Loucy (cell line): Measurements from ENCODE around the gene IFNA2.

Experiments
- H2AFZ ChIP-seq: fragments of 200-600 bp; sonication (generic); 2 replicates; pipeline ENCODE4 v1.6.0; 2016; ENCODE audit warnings: antibody characterized with exemption, mild to moderate bottlenecking, low read length, moderate library complexity
- H3F3A ChIP-seq: fragments of 200-600 bp; 2 replicates; pipeline ENCODE4 v1.6.0; 2016; ENCODE audit warnings: antibody characterized with exemption, low read depth, mild to moderate bottlenecking
- H3K27me3 ChIP-seq: fragments of 200-600 bp; sonication (generic); 2 replicates; pipeline ENCODE4 v1.6.1; 2014; ENCODE audit warnings: low read length, mild to moderate bottlenecking; ENCODE audit not compliant: insufficient read depth, poor library complexity, severe bottlenecking
- H3K36me3 ChIP-seq: fragments of 200-600 bp; sonication (generic); 2 replicates; pipeline ENCODE4 v1.6.1; 2016; ENCODE audit warnings: low read length; ENCODE audit not compliant: insufficient read depth
- H3K4me1 ChIP-seq: fragments of 200-600 bp; sonication (generic); 2 replicates; pipeline ENCODE4 v1.5.1; 2014; ENCODE audit warnings: low read length, mild to moderate bottlenecking; ENCODE audit not compliant: insufficient read depth, poor library complexity, severe bottlenecking
- H3K4me2 ChIP-seq: fragments of 200-600 bp; sonication (generic); 2 replicates; pipeline ENCODE4 v1.6.0; 2014; ENCODE audit warnings: antibody characterized with exemption, low read length, low read depth, mild to moderate bottlenecking; ENCODE audit not compliant: poor library complexity, severe bottlenecking
- H3K4me3 ChIP-seq: fragments of 200-600 bp; sonication (generic); 2 replicates; pipeline ENCODE4 v1.5.1; 2014; ENCODE audit warnings: low read length, mild to moderate bottlenecking, mixed read lengths; ENCODE audit not compliant: poor library complexity, severe bottlenecking
- H3K79me2 ChIP-seq: fragments of 200-600 bp; sonication (generic); 2 replicates; pipeline ENCODE4 v1.6.1; 2014; ENCODE audit warnings: low read length; ENCODE audit not compliant: insufficient read depth
- H3K9ac ChIP-seq: fragments of 200-600 bp; sonication (generic); 2 replicates; pipeline ENCODE4 v1.6.0; 2014; ENCODE audit warnings: mild to moderate bottlenecking, low read depth, low read length, moderate library complexity; ENCODE audit not compliant: poor library complexity, severe bottlenecking
- H3K9me2 ChIP-seq: fragments of 200-600 bp; sonication (generic); replicated peaks from 2 replicates; pipeline ENCODE4 v1.6.1; 2016; ENCODE audit warnings: low read depth, low read length, mixed read lengths
- H3K9me3 ChIP-seq: fragments of 200-600 bp; sonication (generic); 2 replicates; pipeline ENCODE4 v1.6.1; 2014; ENCODE audit warnings: mild to moderate bottlenecking, antibody characterized with exemption, low read length, low read depth; ENCODE audit not compliant: insufficient read depth
- H4K20me1 ChIP-seq: fragments of 200-600 bp; sonication (generic); 2 replicates; pipeline ENCODE4 v1.6.0; 2014; ENCODE audit warnings: antibody characterized with exemption, low read length, mild to moderate bottlenecking; ENCODE audit not compliant: insufficient read depth, poor library complexity, severe bottlenecking
- EZH2phosphoT487 ChIP-seq: fragments of 200-600 bp; IDR thresholded peaks from 2 replicates; pipeline ENCODE4 v1.6.1; 2018; ENCODE audit warnings: antibody characterized with exemption, mild to moderate bottlenecking, moderate library complexity, borderline replicate concordance
- TF ChIP-seq, protein P1 (sequence below): fragments of 200-600 bp; sonication (generic); conservative IDR thresholded peaks from 2 replicates; pipeline ENCODE4 v1.5.1; 2014; ENCODE audit warnings: mild to moderate bottlenecking, antibody characterized with exemption, low read length

Gene IFNA2

DNA sequence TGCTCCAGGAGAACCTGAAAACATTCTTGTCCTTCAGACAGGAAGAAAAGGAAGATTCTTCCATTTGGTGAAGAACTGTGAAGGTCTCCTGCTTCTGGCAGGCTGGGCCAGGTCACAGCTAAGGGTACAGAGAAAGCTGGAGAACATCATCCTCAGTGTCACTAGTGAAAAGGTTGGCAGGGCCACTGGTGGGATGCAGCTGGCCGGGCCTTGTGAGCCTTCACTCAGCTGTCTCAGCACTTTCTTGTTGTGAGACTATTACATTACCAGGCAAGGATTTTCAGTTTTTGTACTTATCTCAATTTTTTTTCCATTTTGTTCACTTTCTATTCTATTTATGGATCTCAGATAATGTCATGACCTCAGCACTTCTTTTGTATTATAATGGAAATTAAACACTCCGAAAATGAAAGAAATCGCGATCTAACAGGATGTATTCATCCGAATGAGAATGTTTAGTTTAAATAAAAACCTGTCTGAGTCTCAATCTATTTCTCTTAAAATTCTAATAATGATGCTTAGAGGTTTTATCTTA lies 13.8 kb upstream of the IFNA2 start:
- no peaks in the 10 kb centered on the region for H3K27me3 ChIP-seq
- H3K4me2 ChIP-seq: no peak overlapping the region
- no peaks in the 10 kb centered on the region for H3K4me1 ChIP-seq
- H3K9me2 ChIP-seq: no peaks in the 10 kb centered on the region
- H3K36me3 ChIP-seq: no peaks in the 10 kb centered on the region
- H3K79me2 ChIP-seq: no peaks in the 10 kb centered on the region
- TF ChIP-seq, protein P1, sequence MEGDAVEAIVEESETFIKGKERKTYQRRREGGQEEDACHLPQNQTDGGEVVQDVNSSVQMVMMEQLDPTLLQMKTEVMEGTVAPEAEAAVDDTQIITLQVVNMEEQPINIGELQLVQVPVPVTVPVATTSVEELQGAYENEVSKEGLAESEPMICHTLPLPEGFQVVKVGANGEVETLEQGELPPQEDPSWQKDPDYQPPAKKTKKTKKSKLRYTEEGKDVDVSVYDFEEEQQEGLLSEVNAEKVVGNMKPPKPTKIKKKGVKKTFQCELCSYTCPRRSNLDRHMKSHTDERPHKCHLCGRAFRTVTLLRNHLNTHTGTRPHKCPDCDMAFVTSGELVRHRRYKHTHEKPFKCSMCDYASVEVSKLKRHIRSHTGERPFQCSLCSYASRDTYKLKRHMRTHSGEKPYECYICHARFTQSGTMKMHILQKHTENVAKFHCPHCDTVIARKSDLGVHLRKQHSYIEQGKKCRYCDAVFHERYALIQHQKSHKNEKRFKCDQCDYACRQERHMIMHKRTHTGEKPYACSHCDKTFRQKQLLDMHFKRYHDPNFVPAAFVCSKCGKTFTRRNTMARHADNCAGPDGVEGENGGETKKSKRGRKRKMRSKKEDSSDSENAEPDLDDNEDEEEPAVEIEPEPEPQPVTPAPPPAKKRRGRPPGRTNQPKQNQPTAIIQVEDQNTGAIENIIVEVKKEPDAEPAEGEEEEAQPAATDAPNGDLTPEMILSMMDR: no peak
- no peak for TF ChIP-seq EZH2phosphoT487
- H3F3A ChIP-seq: no peaks in the 10 kb centered on the region
- H3K9me3 ChIP-seq: no peaks in the 10 kb centered on the region
- H3K9ac ChIP-seq: no peak overlapping the region
- no peak overlapping the region for H2AFZ ChIP-seq
- no peak overlapping the region for H3K4me3 ChIP-seq
- H4K20me1 ChIP-seq: no peaks in the 10 kb centered on the region

DNA sequence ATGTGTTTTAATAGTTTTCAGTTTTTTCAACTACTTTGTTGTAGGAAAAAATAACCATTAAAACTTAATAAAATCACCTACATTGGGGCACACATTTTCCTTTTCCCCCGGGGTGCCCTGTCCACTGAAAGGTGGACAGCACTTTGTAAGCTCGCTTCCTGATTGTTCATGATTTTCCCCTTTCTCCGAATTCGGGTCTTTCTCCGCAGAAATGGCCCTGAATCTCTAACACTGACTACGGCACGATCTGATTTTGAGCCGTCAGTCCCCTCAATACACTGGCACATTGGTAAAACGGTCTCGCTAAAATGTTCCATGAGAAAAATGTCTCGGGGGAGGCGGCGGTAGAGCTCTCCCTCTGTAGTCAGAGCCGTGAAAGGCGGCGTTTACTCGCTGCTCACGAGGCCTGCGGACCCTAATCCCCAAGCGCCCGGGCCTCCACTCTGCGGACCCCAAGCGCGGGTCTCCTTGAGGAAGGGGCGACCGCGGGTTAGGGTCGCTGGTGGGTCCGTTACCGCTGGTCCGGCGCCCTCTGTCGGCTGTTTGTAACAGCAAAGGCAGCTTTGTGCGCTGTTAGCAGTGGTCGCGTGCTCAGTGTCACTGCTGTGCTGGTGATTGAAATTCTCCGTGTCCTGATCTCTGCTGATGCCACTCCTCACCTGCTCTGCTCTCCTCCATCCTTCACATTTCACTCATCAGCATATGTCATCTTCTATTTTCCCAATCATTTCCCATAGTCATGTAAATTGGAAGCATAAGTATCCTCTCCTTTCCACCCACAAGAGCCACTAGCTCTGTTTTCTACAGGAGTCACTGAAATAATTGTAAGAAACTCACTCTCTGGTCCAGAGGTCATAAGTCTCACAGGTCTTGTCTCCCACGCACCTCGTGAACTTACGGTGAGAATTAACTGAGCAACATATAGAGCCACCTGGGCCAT lies 10.8 kb upstream of the IFNA2 start:
- Histone ChIP-seq H3K27me3 (no peaks in the 10 kb centered on the region), H3K9ac (peak overlapping the region; percentile 35), H3K36me3 (no peaks in the 10 kb centered on the region), H3K4me3 (peak overlapping the region; percentile 72), H3K9me2 (no peaks in the 10 kb centered on the region), H2AFZ (peak overlapping the region; percentile 85), H3K9me3 (no peaks in the 10 kb centered on the region), H4K20me1 (no peaks in the 10 kb centered on the region), H3K4me1 (no peaks in the 10 kb centered on the region), H3K79me2 (no peaks in the 10 kb centered on the region), H3F3A (no peaks in the 10 kb centered on the region), H3K4me2 (peak overlapping the region; percentile 61)
- TF ChIP-seq, protein P1: peak; percentile 65
- no peak for TF ChIP-seq EZH2phosphoT487

DNA sequence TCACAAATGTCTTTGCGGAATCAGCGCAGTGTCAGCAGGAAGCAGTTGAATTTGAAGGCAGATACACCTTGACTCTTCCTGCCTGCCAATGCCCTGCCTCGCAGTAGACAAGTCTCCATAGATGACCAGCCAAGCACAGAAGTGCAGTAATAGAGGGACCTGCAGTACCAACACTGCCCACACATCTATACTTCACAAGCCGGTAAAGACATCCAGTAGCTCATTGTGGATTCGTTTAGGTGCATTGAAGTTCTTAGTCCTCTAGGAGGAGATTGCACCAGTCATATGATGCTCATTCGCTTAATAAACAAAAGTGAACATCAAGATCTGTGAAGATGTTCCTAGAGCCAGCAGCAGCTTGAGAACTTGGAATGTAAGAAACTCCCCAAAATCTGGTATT lies 7.1 kb upstream of the IFNA2 start:
- Histone ChIP-seq H4K20me1 (no peaks in the 10 kb centered on the region), H3K79me2 (no peaks in the 10 kb centered on the region), H3K4me1 (no peaks in the 10 kb centered on the region), H3K9me3 (no peaks in the 10 kb centered on the region), H3K9ac (no peak overlapping the region), H3K4me3 (no peak overlapping the region), H3K27me3 (no peaks in the 10 kb centered on the region), H3K4me2 (no peak overlapping the region), H2AFZ (no peak overlapping the region), H3K36me3 (no peaks in the 10 kb centered on the region), H3F3A (no peaks in the 10 kb centered on the region), H3K9me2 (no peaks in the 10 kb centered on the region)
- TF ChIP-seq, protein P1: peak; percentile 40
- TF ChIP-seq EZH2phosphoT487: no peak
